B cell (primary cell): ENCODE results near the gene SUCLG2. TPM values are rescaled to one million over a fixed set of nuclear protein-coding genes. Genes with fewer than 3 reads are reported as not detected.

Source experiments
- ATAC-seq: fragments of 200-7000 bp; cut with Tn5 transposase; one replicate; pipeline ENCODE4 v1.10.0; 2021; ENCODE audit warnings: low read depth, mild to moderate bottlenecking, moderate number of reproducible peaks, moderate library complexity
- CTCF ChIA-PET: fragments of 350-600 bp; sonication (Branson Sonifier 250); formaldehyde crosslinking; loops from one replicate; lab custom pipeline; 2021; ENCODE audit warnings: antibody characterized with exemption, inconsistent platforms; lab: Charles Lee
- POLR2A ChIA-PET: fragments of 350-600 bp; sonication (Branson Sonifier 250); formaldehyde crosslinking; loops from one replicate; lab custom pipeline; 2021; ENCODE audit warnings: antibody characterized with exemption; lab: Charles Lee
- DNase-seq: peaks from one replicate; pipeline ENCODE4 v3.0.0; 2013
- H2AFZ ChIP-seq: 2 replicates; pipeline ENCODE4 v1.6.1; 2012; ENCODE audit warnings: mild to moderate bottlenecking, low read depth, low read length; ENCODE audit not compliant: insufficient read depth, poor library complexity, severe bottlenecking
- H3K27ac ChIP-seq, 2 donors: 1 replicate in 1 of 2; 2 replicates in 1 of 2; pipeline ENCODE4 v1.5.1; 2012 to 2013; ENCODE audit warnings: low read length in 2 of 2, mild to moderate bottlenecking in 2 of 2, moderate library complexity in 1 of 2
- H3K27me3 ChIP-seq, 4 experiments: fragments of 200-600 bp in 1 of 4; sonication (generic) in 1 of 4; replicated peaks in 1 of 4; 1 replicate in 2 of 4; 2 replicates in 2 of 4; pipeline versions ENCODE4 v1.6.1 to v1.7.0; 2013 to 2016; ENCODE audit warnings: low read length in 3 of 4, mild to moderate bottlenecking in 2 of 4, mixed read lengths in 1 of 4, moderate library complexity in 1 of 4; ENCODE audit not compliant: insufficient read depth in 4 of 4, control insufficient read depth in 3 of 4; ENCODE audit errors: control extremely low read depth in 1 of 4
- H3K36me3 ChIP-seq, 2 experiments: replicated peaks in 1 of 2; 1 replicate in 1 of 2; 2 replicates in 1 of 2; pipeline versions ENCODE4 v1.6.1 to v1.7.1; 2013; ENCODE audit warnings: low read length in 1 of 2; ENCODE audit not compliant: insufficient read depth in 2 of 2, control insufficient read depth in 1 of 2; ENCODE audit errors: control extremely low read depth in 1 of 2, extremely low read depth in 1 of 2
- H3K4me1 ChIP-seq, 2 donors: fragments of 200-600 bp in 1 of 2; sonication (generic) in 1 of 2; 1 replicate in 1 of 2; 2 replicates in 1 of 2; pipeline versions ENCODE4 v1.5.1 to v1.6.1; 2013 to 2017; ENCODE audit warnings: low read length in 2 of 2; ENCODE audit not compliant: control insufficient read depth in 2 of 2, insufficient read depth in 2 of 2
- H3K4me2 ChIP-seq: replicated peaks from 2 replicates; pipeline ENCODE3; 2012; ENCODE audit warnings: mild to moderate bottlenecking, low read depth, low read length; ENCODE audit not compliant: poor library complexity, severe bottlenecking
- H3K4me3 ChIP-seq, 5 experiments: fragments of 200-600 bp in 1 of 5; sonication (generic) in 1 of 5; 1 replicate in 3 of 5; 2 replicates in 2 of 5; pipeline versions ENCODE4 v1.5.1 to v1.7.0; 2011 to 2016; ENCODE audit warnings: low read length in 4 of 5, mild to moderate bottlenecking in 4 of 5, low read depth in 2 of 5, control low read depth in 1 of 5, moderate library complexity in 1 of 5; ENCODE audit not compliant: insufficient read depth in 1 of 5; ENCODE audit errors: control extremely low read depth in 1 of 5, extremely low read depth in 1 of 5
- H3K79me2 ChIP-seq: fragments of 200-600 bp; sonication (generic); one replicate; pipeline ENCODE4 v1.6.0; 2016; ENCODE audit warnings: low read length; ENCODE audit not compliant: control insufficient read depth, insufficient read depth
- H3K9ac ChIP-seq: fragments of 200-600 bp; sonication (generic); 2 replicates; pipeline ENCODE4 v1.6.1; 2017; ENCODE audit warnings: mild to moderate bottlenecking, low read length, moderate library complexity
- H3K9me3 ChIP-seq, 3 donors: one replicate each; pipeline versions ENCODE4 v1.6.1 to v1.7.1; 2013; ENCODE audit warnings: low read length in 2 of 3; ENCODE audit not compliant: control insufficient read depth in 2 of 3, insufficient read depth in 1 of 3; ENCODE audit errors: control extremely low read depth in 1 of 3
- H4K20me1 ChIP-seq: 2 replicates; pipeline ENCODE4 v1.6.0; 2012; ENCODE audit warnings: mild to moderate bottlenecking, low read length; ENCODE audit not compliant: insufficient read depth, control insufficient read depth, poor library complexity, severe bottlenecking
- H3K27ac Mint-ChIP-seq: one replicate; pipeline ENCODE4 v1.8.0; 2021; ENCODE audit warnings: mixed read lengths
- H3K27me3 Mint-ChIP-seq: one replicate; pipeline ENCODE4 v1.8.0; 2021; ENCODE audit warnings: mixed read lengths
- H3K4me1 Mint-ChIP-seq: one replicate; pipeline ENCODE4 v1.8.0; 2021; ENCODE audit warnings: mixed read lengths
- H3K4me3 Mint-ChIP-seq: one replicate; pipeline ENCODE4 v1.8.0; 2021; ENCODE audit warnings: mixed read lengths
- H3K9me3 Mint-ChIP-seq: one replicate; pipeline ENCODE4 v1.8.0; 2022; ENCODE audit warnings: mixed read lengths; ENCODE audit not compliant: insufficient read depth
- CTCF ChIP-seq: fragments of 200-600 bp; IDR thresholded peaks from one replicate; pipeline ENCODE4 v1.8.0; 2022; ENCODE audit warnings: antibody characterized with exemption, mild to moderate bottlenecking
- EZH2 ChIP-seq: IDR thresholded peaks from 2 replicates; pipeline ENCODE4 v1.6.1; 2012; ENCODE audit warnings: borderline replicate concordance, low read depth, mild to moderate bottlenecking, moderate library complexity, low read length; ENCODE audit not compliant: insufficient read depth, poor library complexity, severe bottlenecking
- WGBS: methylation state at CpG from one replicate; pipeline ENCODE4 v1.1.5; 2013; ENCODE audit warnings: missing lambda C conversion rate; ENCODE audit not compliant: insufficient coverage; 5-methylcytosine and 5-hydroxymethylcytosine counted together
- intact Hi-C: fragments of 100-400 bp; cut with micrococcal nuclease; formaldehyde crosslinking; loops from one replicate; pipeline ENCODE4 v1.10.0; 2022
- polyA plus RNA-seq: library from polyadenylated mRNA; depleted of rRNA; stranded (reverse); fragments of >200 nt; gene quantifications from 2 replicates; pipeline ENCODE4 v1.2.3, GENCODE V29; 2012
- total RNA-seq, 2 donors: library from RNA; stranded (reverse); fragments of 120-200 nt in 1 of 2; gene quantifications; 1 replicate in 1 of 2; 2 replicates in 1 of 2; pipeline versions ENCODE4 v1.2.3 to v1.2.4, GENCODE V29; 2013 to 2022

Gene SUCLG2
- total and polyA plus RNA-seq, 2 donors (not counting 1 experiment from before 2014, with no cell fraction given) = 9.1 to 35.8 TPM

GRCh38 chr3:67458408-67458807, 196.0 kb downstream of the SUCLG2 start:
- intact Hi-C loops = no loop called here
- POLR2A ChIA-PET = interaction anchor here (0.6 kb wide), 1 partner anchor 92 kb away, joined by 7 read pairs; no protein-coding TSS in a partner anchor
- CTCF ChIA-PET = no interaction called here
- Histone ChIP-seq H3K9me3 (no peaks in the 10 kb centered on the region), H3K4me2 (no peak overlapping the region), H2AFZ (no peak overlapping the region), H3K4me3 (no peak overlapping the region), H3K9ac (no peak overlapping the region), H3K36me3 (peaks cover 1 to 2% of the 10 kb centered on the region in 2 experiments), H3K4me1 (no peaks in the 10 kb centered on the region), H3K79me2 (no peaks in the 10 kb centered on the region), H3K27me3 (no peaks in the 10 kb centered on the region), H4K20me1 (no peaks in the 10 kb centered on the region), H3K27ac (no peak overlapping the region)
- TF ChIP-seq CTCF (no peak), EZH2 (no peak)
- Mint-ChIP-seq H3K27me3 (no peaks in the 10 kb centered on the region), H3K9me3 (no peaks in the 10 kb centered on the region), H3K4me1 (no peaks in the 10 kb centered on the region), H3K27ac (no peak overlapping the region), H3K4me3 (no peak overlapping the region)
- ATAC-seq = no peak
- DNase-seq = no peak
- WGBS = 80% methylated on average over 2 of the region's 5 CpGs

- H3K4me3 ChIP-seq = no peak overlapping the region
- POLR2A ChIA-PET = no interaction called here
- no peaks in the 10 kb centered on the region for H4K20me1 ChIP-seq
- H3K27me3 Mint-ChIP-seq = no peaks in the 10 kb centered on the region
- H3K27me3 ChIP-seq = no peaks in the 10 kb centered on the region
- H3K9ac ChIP-seq = no peak overlapping the region
- intact Hi-C loops = no loop called here
- CTCF ChIA-PET = no interaction called here
- H3K4me1 ChIP-seq = no peaks in the 10 kb centered on the region
- peaks cover 3% of the 10 kb centered on the region for H3K4me1 Mint-ChIP-seq
- DNase-seq (no peak), ATAC-seq (no peak)
- H3K36me3 ChIP-seq = peaks cover 0 to 2% of the 10 kb centered on the region in 2 experiments
- no peak overlapping the region for H3K4me3 Mint-ChIP-seq
- H3K4me2 ChIP-seq = no peak overlapping the region
- WGBS = no CpG with 5 or more reads among the region's 3 CpGs
- H3K27ac ChIP-seq = no peak overlapping the region
- TF ChIP-seq EZH2 (no peak), CTCF (no peak)
- H3K27ac Mint-ChIP-seq = no peak overlapping the region
- H3K9me3 Mint-ChIP-seq = no peaks in the 10 kb centered on the region
- no peaks in the 10 kb centered on the region for H3K79me2 ChIP-seq
- no peak overlapping the region for H2AFZ ChIP-seq
- no peaks in the 10 kb centered on the region for H3K9me3 ChIP-seq
Observed at GRCh38 chr3:67453628-67454027, 200.8 kb downstream of the SUCLG2 start.
